ENCODE data around the gene PLCH2. TPM values are rescaled to one million over a fixed set of nuclear protein-coding genes. Genes with fewer than 3 reads are reported as not detected.

PLCH2 gene
- total and polyA plus RNA-seq, 9 of the 15 experiments (the other 6 are each of a cell fraction or from before 2014, with no cell fraction given), result 0.16 TPM; not detected in 8

- in situ Hi-C loops (cut with MboI) (no loop called here), intact Hi-C loops (cut with micrococcal nuclease) (no loop called here)
- no peaks in the 10 kb centered on the region for H3K79me2 ChIP-seq (ENCODE audit: control insufficient read depth, insufficient read depth, low read length)
- WGBS (ENCODE audit: insufficient coverage, low coverage, missing lambda C conversion rate), result 2% methylated on average over 13 of the region's 13 CpGs
- H3K27ac ChIP-seq (ENCODE audit: extremely low read depth, low read depth, low read length), result no peak overlapping the region
- H3K9me1 ChIP-seq (ENCODE audit: control insufficient read depth, insufficient read depth, low read length), result no peaks in the 10 kb centered on the region
- no peaks in the 10 kb centered on the region for H4K20me1 ChIP-seq (replicated peaks; ENCODE audit: control insufficient read depth, insufficient read depth, low read length)
- H3K4me2 ChIP-seq (ENCODE audit: insufficient read depth, low read length), result no peak overlapping the region
- H3K9me3 ChIP-seq (replicated peaks; ENCODE audit: control insufficient read depth, insufficient read depth, low read depth, low read length), result 0 out of 2 replicates have a peak, but pooled peaks cover 5% of the 10 kb centered on the region
- peaks cover 17 to 62% of the 10 kb centered on the region in 2 experiments; a peak in 4 of 5 replicates for H3K27me3 ChIP-seq (ENCODE audit: control insufficient read depth in 2 of 2, insufficient read depth in 2 of 2, low read length in 2 of 2)
- ATAC-seq (no peak), FAIRE-seq (no peak), DNase-seq (ENCODE audit: extremely low read depth in 1 of 4, low spot score in 3 of 4) (no peak)
- H2AFZ ChIP-seq (ENCODE audit: low read depth, low read length), result no peak overlapping the region
- no peak overlapping the region for H3K4me3 ChIP-seq
- H3K4me1 ChIP-seq (replicated peaks in 1 of 2; ENCODE audit: control insufficient read depth in 2 of 2, insufficient read depth in 2 of 2, low read length in 2 of 2), result peaks cover 0 to 39% of the 10 kb centered on the region in 2 experiments; a peak in 2 of 5 replicates
- ChIA-PET CTCF (ENCODE audit: low intra/inter-chr PET ratio) (no interaction called here), POLR2A (interaction anchor here (0.6 kb wide), 1 partner anchor 213 kb away, joined by 3 read pairs; no protein-coding TSS in a partner anchor)
- H3K36me3 ChIP-seq (ENCODE audit: control insufficient read depth, insufficient read depth, low read length), result no peaks in the 10 kb centered on the region
- TF ChIP-seq ZNF444 (CRISPR knock-in tag; IDR thresholded peaks at IDR 0.05), result no peak
- no peak overlapping the region; a peak in 1 of 4 replicates for H3K9ac ChIP-seq (ENCODE audit: insufficient read depth in 1 of 2, low read depth in 2 of 2, low read length in 2 of 2)
- no TSS peak for BruUV-seq (replicated peaks)
These were observed 42.9 kb upstream of the PLCH2 start for GRCh38 chr1:2433196-2433595.

GRCh38 chr1:2433936-2434655, 42.0 kb upstream of the PLCH2 start:
- intact Hi-C loops (cut with micrococcal nuclease), result no loop called here
- in situ Hi-C loops (cut with MboI), result no loop called here
- no peaks in the 10 kb centered on the region for H3K79me2 ChIP-seq (ENCODE audit: control insufficient read depth, insufficient read depth, low read length)
- H2AFZ ChIP-seq (ENCODE audit: low read depth, low read length), result no peak overlapping the region
- H3K9ac ChIP-seq (ENCODE audit: insufficient read depth in 1 of 2, low read depth in 2 of 2, low read length in 2 of 2), result no peak overlapping the region
- peaks cover 14 to 62% of the 10 kb centered on the region in 2 experiments; a peak in 4 of 5 replicates for H3K27me3 ChIP-seq (ENCODE audit: control insufficient read depth in 2 of 2, insufficient read depth in 2 of 2, low read length in 2 of 2)
- ChIA-PET CTCF (ENCODE audit: low intra/inter-chr PET ratio) (no interaction called here), POLR2A (interaction anchor here (0.6 kb wide), 1 partner anchor 88 kb away, joined by 3 read pairs; no protein-coding TSS in a partner anchor)
- TF ChIP-seq ZNF133 (CRISPR knock-in tag; IDR thresholded peaks at IDR 0.05) (no peak), MAFK (IDR thresholded peaks at IDR 0.05; ENCODE audit: low read length) (no peak), SMARCC2 (IDR thresholded peaks at IDR 0.05; ENCODE audit: low read depth) (no peak)
- peaks cover 0 to 33% of the 10 kb centered on the region in 2 experiments; a peak in 2 of 5 replicates for H3K4me1 ChIP-seq (replicated peaks in 1 of 2; ENCODE audit: control insufficient read depth in 2 of 2, insufficient read depth in 2 of 2, low read length in 2 of 2)
- H3K9me1 ChIP-seq (ENCODE audit: control insufficient read depth, insufficient read depth, low read length), result no peaks in the 10 kb centered on the region
- 0 out of 2 replicates have a peak, but pooled peaks cover 5% of the 10 kb centered on the region for H3K9me3 ChIP-seq (replicated peaks; ENCODE audit: control insufficient read depth, insufficient read depth, low read depth, low read length)
- ATAC-seq, result no peak
- no peak for DNase-seq (ENCODE audit: extremely low read depth in 1 of 4, low spot score in 3 of 4)
- no peak overlapping the region for H3K4me3 ChIP-seq
- FAIRE-seq, result no peak
- under 1% methylated on average over 31 of the region's 34 CpGs for WGBS (ENCODE audit: insufficient coverage, low coverage, missing lambda C conversion rate)
- no peak overlapping the region for H3K4me2 ChIP-seq (ENCODE audit: insufficient read depth, low read length)
- no peaks in the 10 kb centered on the region for H4K20me1 ChIP-seq (replicated peaks; ENCODE audit: control insufficient read depth, insufficient read depth, low read length)
- H3K36me3 ChIP-seq (ENCODE audit: control insufficient read depth, insufficient read depth, low read length), result no peaks in the 10 kb centered on the region
- BruUV-seq (replicated peaks), result no TSS peak
- no peak overlapping the region for H3K27ac ChIP-seq (ENCODE audit: extremely low read depth, low read depth, low read length)
